Measurements from ENCODE around the gene MYDGF.

DNA sequence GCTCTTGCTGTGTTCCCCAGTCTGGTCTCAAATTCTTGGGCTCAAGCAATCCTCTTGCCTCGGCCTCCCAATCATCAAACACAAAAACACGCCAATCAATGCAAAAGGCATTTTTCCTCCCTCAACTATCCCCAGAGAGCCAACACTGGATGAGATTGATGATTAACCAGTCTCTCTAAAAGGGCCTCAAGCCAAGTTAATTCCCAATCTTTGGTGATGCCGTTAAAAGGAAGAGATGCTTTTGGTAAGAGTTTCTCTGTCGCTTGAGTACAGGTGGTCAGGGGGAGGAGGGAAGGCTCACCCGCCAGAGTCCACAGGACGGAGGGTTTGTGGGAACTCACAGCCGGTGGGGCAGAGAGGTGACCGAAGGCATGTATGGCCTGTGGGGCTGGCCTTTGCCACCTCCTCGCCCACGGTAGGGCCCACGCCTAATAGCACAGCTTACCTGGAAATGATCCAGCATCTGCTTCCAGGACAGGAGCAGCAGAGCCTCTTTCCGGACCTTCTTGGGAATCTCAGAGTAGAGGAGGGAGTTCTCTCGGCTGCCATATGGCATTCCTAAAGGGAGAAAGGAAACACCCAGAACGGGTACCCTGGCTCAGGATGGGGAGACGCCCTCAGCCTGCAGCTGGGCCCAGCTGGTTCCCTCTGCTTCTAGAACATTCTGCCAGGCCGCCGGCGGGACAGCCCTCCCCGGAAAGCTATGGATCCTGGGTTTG lies 35.4 kb upstream of the MYDGF start:
- TF ChIP-seq, protein P1, sequence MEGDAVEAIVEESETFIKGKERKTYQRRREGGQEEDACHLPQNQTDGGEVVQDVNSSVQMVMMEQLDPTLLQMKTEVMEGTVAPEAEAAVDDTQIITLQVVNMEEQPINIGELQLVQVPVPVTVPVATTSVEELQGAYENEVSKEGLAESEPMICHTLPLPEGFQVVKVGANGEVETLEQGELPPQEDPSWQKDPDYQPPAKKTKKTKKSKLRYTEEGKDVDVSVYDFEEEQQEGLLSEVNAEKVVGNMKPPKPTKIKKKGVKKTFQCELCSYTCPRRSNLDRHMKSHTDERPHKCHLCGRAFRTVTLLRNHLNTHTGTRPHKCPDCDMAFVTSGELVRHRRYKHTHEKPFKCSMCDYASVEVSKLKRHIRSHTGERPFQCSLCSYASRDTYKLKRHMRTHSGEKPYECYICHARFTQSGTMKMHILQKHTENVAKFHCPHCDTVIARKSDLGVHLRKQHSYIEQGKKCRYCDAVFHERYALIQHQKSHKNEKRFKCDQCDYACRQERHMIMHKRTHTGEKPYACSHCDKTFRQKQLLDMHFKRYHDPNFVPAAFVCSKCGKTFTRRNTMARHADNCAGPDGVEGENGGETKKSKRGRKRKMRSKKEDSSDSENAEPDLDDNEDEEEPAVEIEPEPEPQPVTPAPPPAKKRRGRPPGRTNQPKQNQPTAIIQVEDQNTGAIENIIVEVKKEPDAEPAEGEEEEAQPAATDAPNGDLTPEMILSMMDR (IDR thresholded peaks at IDR 0.05; ENCODE audit: poor library complexity, severe bottlenecking) = no peak
- TF ChIP-seq POLR2AphosphoS5 (IDR thresholded peaks at IDR 0.05) (no peak), RAD21 (conservative IDR thresholded peaks at IDR 0.05) (no peak), SMC3 (conservative IDR thresholded peaks at IDR 0.05; ENCODE audit: poor library complexity) (no peak)
